ENCODE data around the gene RPTOR.
A peak's percentile ranks its signal among the peaks of the same experiment; 100 is the strongest.

RPTOR gene

GRCh38 chr17:80659651-80660050 is 115.0 kb downstream of the RPTOR start:
- no peaks in the 10 kb centered on the region for H3K9me2 ChIP-seq (ENCODE audit: low read depth, low read length)
- no peak overlapping the region for H3K4me2 ChIP-seq (ENCODE audit: low read length)
- no peaks in the 10 kb centered on the region for H3K27me3 ChIP-seq (ENCODE audit: insufficient read depth, low read length)
- no peak for TF ChIP-seq CTCF (IDR thresholded peaks at IDR 0.05; ENCODE audit: low read length)
- H2AFZ ChIP-seq (ENCODE audit: low read length), result no peak overlapping the region
- peaks cover 4% of the 10 kb centered on the region; the same call in 1 of the 2 replicates for H3K79me2 ChIP-seq (ENCODE audit: insufficient read depth, low read length)
- no peak overlapping the region for H3K27ac ChIP-seq (ENCODE audit: low read depth, low read length, poor library complexity, severe bottlenecking)
- no peaks in the 10 kb centered on the region; the same call in 1 of the 2 replicates for H3K36me3 ChIP-seq (ENCODE audit: insufficient read depth, low read length)
- no peak overlapping the region for H3K4me3 ChIP-seq (ENCODE audit: low read depth, low read length, poor library complexity, severe bottlenecking)
- peaks cover 7% of the 10 kb centered on the region; the same call in 1 of the 2 replicates for H3K9me3 ChIP-seq (ENCODE audit: low read length)
- H3K9ac ChIP-seq (ENCODE audit: low read length), result no peak overlapping the region
- peaks cover 35% of the 10 kb centered on the region for H3K4me1 ChIP-seq (ENCODE audit: insufficient read depth, low read length, severe bottlenecking)
- no peaks in the 10 kb centered on the region for H3F3A ChIP-seq (ENCODE audit: insufficient read depth, low read length)
- no peaks in the 10 kb centered on the region for H4K20me1 ChIP-seq (ENCODE audit: insufficient read depth, low read length)

- peaks cover 4% of the 10 kb centered on the region; the same call in 1 of the 2 replicates for H3K79me2 ChIP-seq (ENCODE audit: insufficient read depth, low read length)
These were observed 116.0 kb downstream of the RPTOR start for GRCh38 chr17:80660527-80661198.

GRCh38 chr17:80662557-80662956 is 117.9 kb downstream of the RPTOR start:
- H3K4me1 ChIP-seq (ENCODE audit: insufficient read depth, low read length, severe bottlenecking), result peaks cover 63% of the 10 kb centered on the region
- peaks cover 9% of the 10 kb centered on the region for H3K36me3 ChIP-seq (ENCODE audit: insufficient read depth, low read length)
- H4K20me1 ChIP-seq (ENCODE audit: insufficient read depth, low read length), result no peaks in the 10 kb centered on the region
- H3K9me3 ChIP-seq (ENCODE audit: low read length), result peaks cover under 1% of the 10 kb centered on the region; the same call in 1 of the 2 replicates
- no peaks in the 10 kb centered on the region for H3K9me2 ChIP-seq (ENCODE audit: low read depth, low read length)
- H3F3A ChIP-seq (ENCODE audit: insufficient read depth, low read length), result no peaks in the 10 kb centered on the region
- H3K27me3 ChIP-seq (ENCODE audit: insufficient read depth, low read length), result no peaks in the 10 kb centered on the region
- peak overlapping the region; percentile 90 for H3K27ac ChIP-seq (ENCODE audit: low read depth, low read length, poor library complexity, severe bottlenecking)
- H3K4me2 ChIP-seq (ENCODE audit: low read length), result no peak overlapping the region; the same call in 1 of the 2 replicates
- H3K4me3 ChIP-seq (ENCODE audit: low read depth, low read length, poor library complexity, severe bottlenecking), result no peak overlapping the region
- peak overlapping the region; percentile 73; the same call in 1 of the 2 replicates for H3K9ac ChIP-seq (ENCODE audit: low read length)
- H2AFZ ChIP-seq (ENCODE audit: low read length), result no peak overlapping the region
- H3K79me2 ChIP-seq (ENCODE audit: insufficient read depth, low read length), result no peaks in the 10 kb centered on the region
- no peak for TF ChIP-seq CTCF (IDR thresholded peaks at IDR 0.05; ENCODE audit: low read length)
- TF ChIP-seq EZH2 (IDR thresholded peaks at IDR 0.05; ENCODE audit: borderline replicate concordance, low read length), result no peak

More at GRCh38 chr17:80660527-80661198, 116.0 kb downstream of the RPTOR start:
- peaks cover 7% of the 10 kb centered on the region; the same call in 1 of the 2 replicates for H3K9me3 ChIP-seq (ENCODE audit: low read length)
- no peaks in the 10 kb centered on the region for H4K20me1 ChIP-seq (ENCODE audit: insufficient read depth, low read length)
- H3F3A ChIP-seq (ENCODE audit: insufficient read depth, low read length), result no peaks in the 10 kb centered on the region
- H3K9me2 ChIP-seq (ENCODE audit: low read depth, low read length), result no peaks in the 10 kb centered on the region
- no peak overlapping the region for H3K9ac ChIP-seq (ENCODE audit: low read length)
- H3K4me1 ChIP-seq (ENCODE audit: insufficient read depth, low read length, severe bottlenecking), result peaks cover 45% of the 10 kb centered on the region
- H3K4me3 ChIP-seq (ENCODE audit: low read depth, low read length, poor library complexity, severe bottlenecking), result no peak overlapping the region
- no peak overlapping the region for H3K4me2 ChIP-seq (ENCODE audit: low read length)
- H2AFZ ChIP-seq (ENCODE audit: low read length), result no peak overlapping the region
- H3K27me3 ChIP-seq (ENCODE audit: insufficient read depth, low read length), result no peaks in the 10 kb centered on the region
- TF ChIP-seq EZH2 (IDR thresholded peaks at IDR 0.05; ENCODE audit: borderline replicate concordance, low read length), result no peak
- no peak for TF ChIP-seq CTCF (IDR thresholded peaks at IDR 0.05; ENCODE audit: low read length)
- H3K27ac ChIP-seq (ENCODE audit: low read depth, low read length, poor library complexity, severe bottlenecking), result peak overlapping the region; percentile 57
- H3K36me3 ChIP-seq (ENCODE audit: insufficient read depth, low read length), result no peaks in the 10 kb centered on the region; the same call in 1 of the 2 replicates

Measured in OCI-LY1 (cell line).